ENCODE data around the gene SLC16A4. TPM values are rescaled to one million over a fixed set of nuclear protein-coding genes. Genes with fewer than 3 reads are reported as not detected.

Gene SLC16A4
- total RNA-seq, 2 experiments from 2014 or later, result 0.22 to 0.38 TPM

DNA sequence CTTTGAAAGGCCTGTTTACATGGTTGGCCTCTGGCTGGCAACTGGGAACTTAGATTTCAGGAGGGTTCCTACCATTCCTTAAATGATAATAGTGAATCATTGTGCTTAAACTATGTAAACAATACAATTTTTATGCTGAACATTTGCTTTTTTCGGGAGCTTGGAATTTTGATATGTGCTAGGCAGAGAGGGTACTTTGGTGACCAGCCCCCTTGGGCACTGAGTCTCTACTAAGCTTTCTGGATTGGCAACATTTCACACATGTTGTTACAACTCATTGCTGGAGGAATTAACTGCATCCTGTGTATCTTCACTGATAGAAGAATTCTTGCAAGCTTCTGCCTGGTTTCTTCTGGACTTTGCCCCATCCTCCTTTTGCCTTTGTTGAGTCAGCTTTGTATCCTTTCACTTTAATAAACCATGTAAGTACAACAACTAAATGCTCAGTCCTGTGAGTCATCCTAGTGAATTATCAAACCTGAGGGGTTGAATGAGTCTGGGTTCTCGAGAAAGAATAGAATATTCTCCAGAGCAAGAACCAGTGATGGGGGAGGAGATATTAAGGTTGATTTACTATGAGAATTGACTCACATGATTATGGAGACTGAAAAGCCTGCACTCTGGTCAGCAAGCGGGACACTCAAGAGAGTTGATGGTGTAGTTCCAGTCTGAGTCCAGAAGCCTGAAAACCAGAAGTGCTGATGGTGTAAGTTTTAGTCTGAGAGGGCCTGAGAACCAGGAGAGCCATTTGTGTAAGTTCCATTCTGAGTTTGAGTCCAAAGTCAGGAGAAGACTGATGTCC is 3.1 kb upstream of the SLC16A4 start:
- intact Hi-C loops (cut with micrococcal nuclease; ENCODE audit: unreplicated experiment), result no loop called here
- TF ChIP-seq EZH2phosphoT487 (IDR thresholded peaks at IDR 0.05; ENCODE audit: borderline replicate concordance, low read depth, low read length), result no peak
- TF ChIP-seq, protein P1, sequence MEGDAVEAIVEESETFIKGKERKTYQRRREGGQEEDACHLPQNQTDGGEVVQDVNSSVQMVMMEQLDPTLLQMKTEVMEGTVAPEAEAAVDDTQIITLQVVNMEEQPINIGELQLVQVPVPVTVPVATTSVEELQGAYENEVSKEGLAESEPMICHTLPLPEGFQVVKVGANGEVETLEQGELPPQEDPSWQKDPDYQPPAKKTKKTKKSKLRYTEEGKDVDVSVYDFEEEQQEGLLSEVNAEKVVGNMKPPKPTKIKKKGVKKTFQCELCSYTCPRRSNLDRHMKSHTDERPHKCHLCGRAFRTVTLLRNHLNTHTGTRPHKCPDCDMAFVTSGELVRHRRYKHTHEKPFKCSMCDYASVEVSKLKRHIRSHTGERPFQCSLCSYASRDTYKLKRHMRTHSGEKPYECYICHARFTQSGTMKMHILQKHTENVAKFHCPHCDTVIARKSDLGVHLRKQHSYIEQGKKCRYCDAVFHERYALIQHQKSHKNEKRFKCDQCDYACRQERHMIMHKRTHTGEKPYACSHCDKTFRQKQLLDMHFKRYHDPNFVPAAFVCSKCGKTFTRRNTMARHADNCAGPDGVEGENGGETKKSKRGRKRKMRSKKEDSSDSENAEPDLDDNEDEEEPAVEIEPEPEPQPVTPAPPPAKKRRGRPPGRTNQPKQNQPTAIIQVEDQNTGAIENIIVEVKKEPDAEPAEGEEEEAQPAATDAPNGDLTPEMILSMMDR (conservative IDR thresholded peaks at IDR 0.05; ENCODE audit: low read length), result no peak
- ChIA-PET POLR2A (interaction anchor here (0.6 to 1.7 kb wide), 5 partner anchors 9 to 1387 kb away, joined by 3 to 7 read pairs (median 3); no protein-coding TSS in a partner anchor), CTCF (ENCODE audit: unreplicated experiment) (no interaction called here)
- Histone ChIP-seq H3K79me2 (ENCODE audit: insufficient read depth, low read depth, low read length) (no peaks in the 10 kb centered on the region), H3K4me3 (ENCODE audit: low read depth, low read length, poor library complexity, severe bottlenecking) (no peak overlapping the region), H3K9me3 (ENCODE audit: low read length) (no peaks in the 10 kb centered on the region), H4K20me1 (ENCODE audit: insufficient read depth, low read length) (no peaks in the 10 kb centered on the region), H3K36me3 (ENCODE audit: insufficient read depth, low read length) (peaks cover 61% of the 10 kb centered on the region), H3K4me1 (ENCODE audit: insufficient read depth, low read length, poor library complexity, severe bottlenecking) (peaks cover 2% of the 10 kb centered on the region), H3K9me2 (ENCODE audit: insufficient read depth, low read length) (no peaks in the 10 kb centered on the region), H2AFZ (ENCODE audit: low read length) (no peak overlapping the region), H3K4me2 (ENCODE audit: low read length) (no peak overlapping the region), H3K27ac (ENCODE audit: low read depth, low read length, poor library complexity, severe bottlenecking) (no peak overlapping the region)
- no TSS peak for BruUV-seq (replicated peaks)
- no peak for DNase-seq (ENCODE audit: low spot score)

DNA sequence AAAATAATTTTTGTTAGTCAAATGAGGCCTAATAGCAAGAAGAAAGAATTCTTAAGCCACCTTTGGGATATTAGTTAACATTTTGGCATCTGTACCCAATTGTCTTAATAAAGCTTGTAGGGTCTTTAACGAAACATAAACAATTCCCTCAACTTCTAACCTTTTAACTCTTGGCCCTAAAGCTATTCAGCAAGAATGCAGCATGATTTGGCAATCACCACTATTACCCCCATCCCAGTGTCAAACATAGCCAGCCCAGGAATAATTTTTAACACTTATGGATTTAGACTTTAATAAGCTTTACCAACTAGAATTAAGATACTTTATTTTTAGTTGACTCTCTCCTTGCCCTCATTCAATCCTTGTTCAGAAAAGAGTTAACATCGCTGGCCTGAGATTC is 2.5 kb upstream of the SLC16A4 start:
- no peak overlapping the region for H3K27ac ChIP-seq (ENCODE audit: low read depth, low read length, poor library complexity, severe bottlenecking)
- H4K20me1 ChIP-seq (ENCODE audit: insufficient read depth, low read length), result no peaks in the 10 kb centered on the region
- TF ChIP-seq EZH2phosphoT487 (IDR thresholded peaks at IDR 0.05; ENCODE audit: borderline replicate concordance, low read depth, low read length), result no peak
- TF ChIP-seq, protein P1 (conservative IDR thresholded peaks at IDR 0.05; ENCODE audit: low read length), result no peak
- no peaks in the 10 kb centered on the region for H3K79me2 ChIP-seq (ENCODE audit: insufficient read depth, low read depth, low read length)
- no peak for DNase-seq (ENCODE audit: low spot score)
- no peaks in the 10 kb centered on the region for H3K9me2 ChIP-seq (ENCODE audit: insufficient read depth, low read length)
- no peak overlapping the region for H2AFZ ChIP-seq (ENCODE audit: low read length)
- POLR2A ChIA-PET, result interaction anchor here (1.0 to 1.7 kb wide), 4 partner anchors 8 to 36 kb away, joined by 3 to 7 read pairs (median 3); no protein-coding TSS in a partner anchor
- H3K36me3 ChIP-seq (ENCODE audit: insufficient read depth, low read length), result peaks cover 58% of the 10 kb centered on the region
- H3K9me3 ChIP-seq (ENCODE audit: low read length), result no peaks in the 10 kb centered on the region
- no TSS peak for BruUV-seq (replicated peaks)
- intact Hi-C loops (cut with micrococcal nuclease; ENCODE audit: unreplicated experiment), result no loop called here
- CTCF ChIA-PET (ENCODE audit: unreplicated experiment), result no interaction called here
- H3K4me1 ChIP-seq (ENCODE audit: insufficient read depth, low read length, poor library complexity, severe bottlenecking), result peaks cover 2% of the 10 kb centered on the region
- no peak overlapping the region for H3K4me3 ChIP-seq (ENCODE audit: low read depth, low read length, poor library complexity, severe bottlenecking)
- no peak overlapping the region for H3K4me2 ChIP-seq (ENCODE audit: low read length)

DNA sequence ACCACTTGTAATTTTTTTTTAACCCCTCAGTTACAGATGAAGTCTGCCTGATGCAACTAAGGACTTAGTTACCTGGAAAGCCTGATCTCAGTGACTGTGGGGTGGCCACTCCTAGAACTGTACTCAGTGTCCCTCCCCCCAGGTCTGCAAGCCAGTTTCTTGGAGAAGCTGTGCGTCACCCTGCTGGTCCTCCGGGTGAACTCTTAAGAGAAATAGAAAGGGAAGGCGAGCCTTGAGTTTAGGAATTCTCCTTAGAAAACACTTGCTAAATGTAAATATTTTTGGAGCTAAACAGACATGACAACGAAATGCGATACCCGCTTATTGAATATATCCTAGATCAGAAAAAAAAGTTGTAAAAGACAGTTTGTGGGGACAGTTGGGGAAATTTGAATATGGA is 730 bp downstream of the SLC16A4 start:
- no peak for TF ChIP-seq EZH2phosphoT487 (IDR thresholded peaks at IDR 0.05; ENCODE audit: borderline replicate concordance, low read depth, low read length)
- TF ChIP-seq, protein P1 (conservative IDR thresholded peaks at IDR 0.05; ENCODE audit: low read length), result no peak
- intact Hi-C loops (cut with micrococcal nuclease; ENCODE audit: unreplicated experiment), result no loop called here
- POLR2A ChIA-PET, result no interaction called here
- Histone ChIP-seq H3K36me3 (ENCODE audit: insufficient read depth, low read length) (peaks cover 47% of the 10 kb centered on the region), H3K27ac (ENCODE audit: low read depth, low read length, poor library complexity, severe bottlenecking) (no peak overlapping the region), H3K4me3 (ENCODE audit: low read depth, low read length, poor library complexity, severe bottlenecking) (no peak overlapping the region), H3K4me1 (ENCODE audit: insufficient read depth, low read length, poor library complexity, severe bottlenecking) (peaks cover 29% of the 10 kb centered on the region), H3K9me3 (ENCODE audit: low read length) (no peaks in the 10 kb centered on the region), H4K20me1 (ENCODE audit: insufficient read depth, low read length) (no peaks in the 10 kb centered on the region), H3K79me2 (ENCODE audit: insufficient read depth, low read depth, low read length) (no peaks in the 10 kb centered on the region), H3K4me2 (ENCODE audit: low read length) (no peak overlapping the region), H2AFZ (ENCODE audit: low read length) (no peak overlapping the region), H3K9me2 (ENCODE audit: insufficient read depth, low read length) (no peaks in the 10 kb centered on the region)
- CTCF ChIA-PET (ENCODE audit: unreplicated experiment), result no interaction called here
- DNase-seq (ENCODE audit: low spot score), result no peak
- BruUV-seq (replicated peaks), result no TSS peak

All from OCI-LY7 (cell line).